ENCODE data around the gene RASGRP1. TPM values are rescaled to one million over a fixed set of nuclear protein-coding genes. Genes with fewer than 3 reads are reported as not detected.

The RASGRP1 gene
- total RNA-seq, 1 donor from 2014 or later = 3.5 TPM

GRCh38 chr15:38463893-38464292, 100.7 kb downstream of the RASGRP1 start:
- no peak for TF ChIP-seq CTCF (conservative IDR thresholded peaks at IDR 0.05; ENCODE audit: low read depth, low read length)
- DNase-seq (ENCODE audit: low read depth) = no peak
- H3K4me3 ChIP-seq (ENCODE audit: low read depth, low read length) = no peak overlapping the region

GRCh38 chr15:38461066-38461833, 103.4 kb downstream of the RASGRP1 start:
- no peak for DNase-seq (ENCODE audit: low read depth)
- no peak overlapping the region for H3K4me3 ChIP-seq (ENCODE audit: low read depth, low read length)
- no peak for TF ChIP-seq CTCF (conservative IDR thresholded peaks at IDR 0.05; ENCODE audit: low read depth, low read length)

GRCh38 chr15:38460543-38460942, 104.1 kb downstream of the RASGRP1 start:
- H3K4me3 ChIP-seq (ENCODE audit: low read depth, low read length) = no peak overlapping the region
- no peak for TF ChIP-seq CTCF (conservative IDR thresholded peaks at IDR 0.05; ENCODE audit: low read depth, low read length)
- DNase-seq (ENCODE audit: low read depth) = no peak

- no peak for DNase-seq (ENCODE audit: low read depth)
- no peak for TF ChIP-seq CTCF (conservative IDR thresholded peaks at IDR 0.05; ENCODE audit: low read depth, low read length)
Measured at GRCh38 chr15:38459480-38459879, 105.1 kb downstream of the RASGRP1 start.

GRCh38 chr15:38458646-38459045, 106.0 kb downstream of the RASGRP1 start:
- no peak for DNase-seq (ENCODE audit: low read depth)
- no peak overlapping the region for H3K4me3 ChIP-seq (ENCODE audit: low read depth, low read length)
- TF ChIP-seq CTCF (conservative IDR thresholded peaks at IDR 0.05; ENCODE audit: low read depth, low read length) = no peak

More at GRCh38 chr15:38459480-38459879, 105.1 kb downstream of the RASGRP1 start:
- H3K4me3 ChIP-seq (ENCODE audit: low read depth, low read length) = no peak overlapping the region

- H3K4me3 ChIP-seq (ENCODE audit: low read depth, low read length) = peak overlapping the region; percentile 81
- TF ChIP-seq CTCF (conservative IDR thresholded peaks at IDR 0.05; ENCODE audit: low read depth, low read length) = no peak
- no peak for DNase-seq (ENCODE audit: low read depth)
Measured at GRCh38 chr15:38455092-38455491, 109.5 kb downstream of the RASGRP1 start.

GRCh38 chr15:38454696-38455090, 109.9 kb downstream of the RASGRP1 start:
- peak overlapping the region; percentile 81 for H3K4me3 ChIP-seq (ENCODE audit: low read depth, low read length)
- no peak for DNase-seq (ENCODE audit: low read depth)
- TF ChIP-seq CTCF (conservative IDR thresholded peaks at IDR 0.05; ENCODE audit: low read depth, low read length) = no peak

All from epithelial cell of proximal tubule (primary cell).